Adipocyte (in vitro differentiated cells): ENCODE measurements around the gene AFDN.

ENCODE experiments used
- DNase-seq: peaks from one replicate; pipeline ENCODE4 v3.0.0-alpha.2; 2015; ENCODE audit warnings: low read depth
- H3K27me3 ChIP-seq: replicated peaks from 2 replicates; pipeline ENCODE4 v1.7.0; 2013; ENCODE audit warnings: mild to moderate bottlenecking, low read length, moderate library complexity; ENCODE audit not compliant: control insufficient read depth, insufficient read depth
- H3K36me3 ChIP-seq: 2 replicates; pipeline ENCODE4 v1.7.0; 2013; ENCODE audit warnings: low read length, mild to moderate bottlenecking, moderate library complexity; ENCODE audit not compliant: control insufficient read depth, insufficient read depth, severe bottlenecking
- H3K4me1 ChIP-seq: 2 replicates; pipeline ENCODE4 v1.7.0; 2013; ENCODE audit warnings: mild to moderate bottlenecking, low read length, moderate library complexity; ENCODE audit not compliant: control insufficient read depth, insufficient read depth
- H3K4me3 ChIP-seq: 2 replicates; pipeline ENCODE4 v1.7.0; 2013; ENCODE audit warnings: mild to moderate bottlenecking, low read length, moderate library complexity
- H3K9ac ChIP-seq: 2 replicates; pipeline ENCODE4 v1.7.0; 2013; ENCODE audit warnings: mild to moderate bottlenecking, low read length, moderate library complexity
- H3K9me3 ChIP-seq: 2 replicates; pipeline ENCODE4 v1.7.0; 2013; ENCODE audit warnings: mild to moderate bottlenecking, low read length, moderate library complexity; ENCODE audit not compliant: control insufficient read depth

AFDN gene

GRCh38 chr6:167788563-167788903, 38.2 kb upstream of the AFDN start:
- H3K4me3 ChIP-seq = no peak overlapping the region
- H3K27me3 ChIP-seq = no peaks in the 10 kb centered on the region
- H3K9ac ChIP-seq = no peak overlapping the region
- H3K9me3 ChIP-seq = no peaks in the 10 kb centered on the region
- H3K36me3 ChIP-seq = no peaks in the 10 kb centered on the region
- peaks cover 8% of the 10 kb centered on the region for H3K4me1 ChIP-seq
- no peak for DNase-seq

- no peak for DNase-seq
- Histone ChIP-seq H3K4me3 (no peak overlapping the region), H3K4me1 (peaks cover 8% of the 10 kb centered on the region), H3K9me3 (no peaks in the 10 kb centered on the region), H3K9ac (no peak overlapping the region), H3K27me3 (peaks cover 7% of the 10 kb centered on the region), H3K36me3 (no peaks in the 10 kb centered on the region)
Observed at GRCh38 chr6:167789358-167789757, 37.4 kb upstream of the AFDN start.

- peak; percentile 4 for DNase-seq
- H3K36me3 ChIP-seq = no peaks in the 10 kb centered on the region
- no peak overlapping the region for H3K4me3 ChIP-seq
- peaks cover 8% of the 10 kb centered on the region for H3K4me1 ChIP-seq
- H3K9me3 ChIP-seq = no peaks in the 10 kb centered on the region
- H3K27me3 ChIP-seq = peaks cover 25% of the 10 kb centered on the region
- no peak overlapping the region for H3K9ac ChIP-seq
Observed at GRCh38 chr6:167791091-167791779, 35.5 kb upstream of the AFDN start.

GRCh38 chr6:167791780-167792478, 34.8 kb upstream of the AFDN start:
- no peak overlapping the region for H3K9ac ChIP-seq
- no peaks in the 10 kb centered on the region for H3K36me3 ChIP-seq
- no peak overlapping the region for H3K4me3 ChIP-seq
- peaks cover 32% of the 10 kb centered on the region for H3K27me3 ChIP-seq
- DNase-seq = no peak
- no peaks in the 10 kb centered on the region for H3K9me3 ChIP-seq
- peaks cover 9% of the 10 kb centered on the region for H3K4me1 ChIP-seq

- no peak for DNase-seq
- H3K27me3 ChIP-seq = peaks cover 40% of the 10 kb centered on the region
Observed at GRCh38 chr6:167793421-167793820, 33.3 kb upstream of the AFDN start.

GRCh38 chr6:167794161-167795157, 32.3 kb upstream of the AFDN start:
- H3K9ac ChIP-seq = no peak overlapping the region
- no peaks in the 10 kb centered on the region for H3K36me3 ChIP-seq
- H3K9me3 ChIP-seq = no peaks in the 10 kb centered on the region
- H3K4me1 ChIP-seq = peaks cover 7% of the 10 kb centered on the region
- DNase-seq = no peak
- H3K4me3 ChIP-seq = no peak overlapping the region
- peaks cover 40% of the 10 kb centered on the region for H3K27me3 ChIP-seq

More at GRCh38 chr6:167793421-167793820, 33.3 kb upstream of the AFDN start:
- H3K4me3 ChIP-seq = no peak overlapping the region
- H3K9me3 ChIP-seq = no peaks in the 10 kb centered on the region
- no peak overlapping the region for H3K9ac ChIP-seq
- no peaks in the 10 kb centered on the region for H3K36me3 ChIP-seq
- H3K4me1 ChIP-seq = peaks cover 7% of the 10 kb centered on the region

- Histone ChIP-seq H3K4me3 (no peak overlapping the region), H3K9ac (no peak overlapping the region), H3K27me3 (peaks cover 40% of the 10 kb centered on the region), H3K9me3 (no peaks in the 10 kb centered on the region), H3K36me3 (no peaks in the 10 kb centered on the region), H3K4me1 (peaks cover 7% of the 10 kb centered on the region)
- no peak for DNase-seq
Observed at GRCh38 chr6:167795321-167795811, 31.3 kb upstream of the AFDN start.

GRCh38 chr6:167795874-167796191, 30.9 kb upstream of the AFDN start:
- H3K9me3 ChIP-seq = no peaks in the 10 kb centered on the region
- H3K27me3 ChIP-seq = peaks cover 40% of the 10 kb centered on the region
- no peaks in the 10 kb centered on the region for H3K36me3 ChIP-seq
- DNase-seq = no peak
- H3K4me1 ChIP-seq = peaks cover 7% of the 10 kb centered on the region
- no peak overlapping the region for H3K9ac ChIP-seq
- no peak overlapping the region for H3K4me3 ChIP-seq

GRCh38 chr6:167796192-167796981, 30.3 kb upstream of the AFDN start:
- Histone ChIP-seq H3K36me3 (no peaks in the 10 kb centered on the region), H3K9me3 (no peaks in the 10 kb centered on the region), H3K4me3 (peak overlapping the region; percentile 63), H3K9ac (no peak overlapping the region), H3K27me3 (peaks cover 44% of the 10 kb centered on the region), H3K4me1 (peaks cover 7% of the 10 kb centered on the region)
- no peak for DNase-seq

- DNase-seq = no peak
- Histone ChIP-seq H3K4me3 (peak overlapping the region; percentile 63), H3K27me3 (peaks cover 47% of the 10 kb centered on the region), H3K9ac (no peak overlapping the region), H3K9me3 (no peaks in the 10 kb centered on the region), H3K36me3 (no peaks in the 10 kb centered on the region), H3K4me1 (peaks cover 4% of the 10 kb centered on the region)
Observed at GRCh38 chr6:167797011-167797471, 29.7 kb upstream of the AFDN start.
